GM19463 (cell line): Measurements from ENCODE around the gene PRIM2.
"Not testable (repeated sequence)": the region's sequence is repeated elsewhere in the genome, so short reads cannot be mapped to it uniquely, and the experiment has no call there.

Experiments
- ATAC-seq: cut with Tn5 transposase; IDR thresholded peaks from one replicate; pipeline ENCODE4 v1.9.1; 2021; ENCODE audit warnings: mild to moderate bottlenecking, moderate library complexity; ENCODE audit not compliant: unreplicated experiment

Gene PRIM2

GRCh38 chr6:57572844-57573243 lies 255.4 kb downstream of the PRIM2 start:
- not testable (repeated sequence) for ATAC-seq

GRCh38 chr6:57577023-57577422 lies 259.6 kb downstream of the PRIM2 start:
- not testable (repeated sequence) for ATAC-seq

- not testable (repeated sequence) for ATAC-seq
Measured at GRCh38 chr6:57579489-57579888, 262.1 kb downstream of the PRIM2 start.

GRCh38 chr6:57581586-57581985 lies 264.2 kb downstream of the PRIM2 start:
- ATAC-seq, result not testable (repeated sequence)

GRCh38 chr6:57601105-57601504 lies 283.7 kb downstream of the PRIM2 start:
- ATAC-seq, result not testable (repeated sequence)

- ATAC-seq, result not testable (repeated sequence)
Measured at GRCh38 chr6:57605303-57605702, 287.9 kb downstream of the PRIM2 start.

GRCh38 chr6:57606331-57606730 lies 288.9 kb downstream of the PRIM2 start:
- not testable (repeated sequence) for ATAC-seq

- ATAC-seq, result peak; percentile 51
Measured at GRCh38 chr6:57610612-57611011, 293.2 kb downstream of the PRIM2 start.

- not testable (repeated sequence) for ATAC-seq
Measured at GRCh38 chr6:57618959-57619358, 301.5 kb downstream of the PRIM2 start.

GRCh38 chr6:57631773-57632172 lies 314.3 kb downstream of the PRIM2 start:
- not testable (repeated sequence) for ATAC-seq

GRCh38 chr6:57658526-57658925 lies 341.1 kb downstream of the PRIM2 start:
- not testable (repeated sequence) for ATAC-seq

GRCh38 chr6:57659794-57660193 lies 342.4 kb downstream of the PRIM2 start:
- ATAC-seq, result not testable (repeated sequence)

- ATAC-seq, result peak; percentile 84
Measured at GRCh38 chr6:57660940-57661339, 343.5 kb downstream of the PRIM2 start.

- not testable (repeated sequence) for ATAC-seq
Measured at GRCh38 chr6:57668108-57668507, 350.7 kb downstream of the PRIM2 start.

- not testable (repeated sequence) for ATAC-seq
Measured at GRCh38 chr6:57671237-57671636, 353.8 kb downstream of the PRIM2 start.

GRCh38 chr6:57671937-57672627 lies 354.7 kb downstream of the PRIM2 start:
- ATAC-seq, result not testable (repeated sequence)

GRCh38 chr6:57673281-57673680 lies 355.9 kb downstream of the PRIM2 start:
- ATAC-seq, result not testable (repeated sequence)

GRCh38 chr6:57675386-57675785 lies 358.0 kb downstream of the PRIM2 start:
- not testable (repeated sequence) for ATAC-seq

GRCh38 chr6:57696382-57696781 lies 379.0 kb downstream of the PRIM2 start:
- not testable (repeated sequence) for ATAC-seq
